NCI-H510A treated with DMSO at 0.1 percent for 48 hours (cell line): ENCODE results near the gene PLXNB2.

Source experiments
- DNase-seq: peaks from one replicate; lab custom pipeline; 2025; lab: John Stamatoyannopoulos, UW

PLXNB2 gene

DNA sequence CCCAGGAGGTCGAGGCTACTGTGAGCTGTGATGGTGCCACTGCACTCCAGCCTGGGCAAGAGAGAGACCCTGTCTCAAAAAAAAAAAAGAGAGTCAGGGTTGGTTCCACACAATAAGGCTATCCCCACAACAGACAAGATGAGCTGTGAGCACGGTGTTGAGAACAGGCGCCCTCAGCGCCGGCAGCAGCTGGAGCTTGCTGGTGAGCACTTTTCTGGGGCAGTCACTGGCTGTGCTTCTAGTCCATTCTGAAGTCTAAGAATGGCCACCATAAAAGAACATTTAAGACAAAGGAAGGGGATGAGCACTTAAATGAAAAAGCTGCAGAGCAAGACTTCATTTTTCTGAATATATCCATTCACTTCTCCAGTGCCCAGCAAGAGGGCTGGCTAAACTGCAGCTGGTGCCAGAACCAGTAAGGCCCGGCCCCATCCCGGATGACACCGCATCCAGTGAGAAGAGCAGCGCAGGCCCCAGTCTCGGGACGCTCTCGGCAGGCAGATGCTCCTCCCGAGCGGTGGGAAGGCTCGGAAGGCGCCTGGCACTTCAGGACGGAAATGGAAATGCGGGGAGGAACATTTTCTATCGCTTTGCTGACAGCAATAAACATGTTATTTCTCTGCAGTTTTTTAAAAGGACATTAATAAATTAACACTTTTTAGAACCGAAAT is 74.8 kb downstream of the PLXNB2 start:
- DNase-seq: no peak

GRCh38 chr22:50229370-50229769 is 78.1 kb downstream of the PLXNB2 start:
- no peak for DNase-seq

- DNase-seq: no peak
Observed at GRCh38 chr22:50228366-50228765, 79.1 kb downstream of the PLXNB2 start.

DNA sequence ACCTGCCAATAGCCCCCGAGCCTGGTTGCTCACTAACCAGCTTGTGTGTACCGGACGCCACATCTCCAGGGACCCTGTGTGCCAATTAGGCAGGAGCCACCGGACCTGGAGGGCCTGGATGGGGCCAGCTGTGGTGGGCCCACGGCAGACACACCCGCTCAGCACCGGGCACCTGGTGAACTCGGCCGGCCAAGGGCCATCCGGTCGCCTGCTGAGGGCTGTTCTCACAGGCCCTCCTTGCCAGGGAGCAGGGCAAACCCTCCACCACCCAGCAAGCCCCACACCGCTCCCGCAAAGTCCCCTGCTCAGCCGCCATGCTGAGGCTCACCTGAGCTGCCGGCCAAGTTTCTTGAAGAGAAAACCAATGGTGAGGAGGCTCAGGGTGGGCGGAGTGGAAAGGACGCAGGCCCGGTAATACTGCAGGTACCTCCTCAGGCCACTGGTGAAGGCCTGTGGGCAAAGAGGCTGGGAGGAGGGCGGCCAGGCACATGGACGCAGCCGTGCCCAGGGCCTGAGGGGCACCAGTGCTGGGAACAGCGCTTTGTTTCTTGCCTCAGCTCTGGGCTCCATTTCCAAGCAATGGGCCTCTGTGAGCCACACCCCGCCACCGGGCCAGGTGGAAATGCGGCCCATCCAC is 79.7 kb downstream of the PLXNB2 start:
- DNase-seq: no peak

DNA sequence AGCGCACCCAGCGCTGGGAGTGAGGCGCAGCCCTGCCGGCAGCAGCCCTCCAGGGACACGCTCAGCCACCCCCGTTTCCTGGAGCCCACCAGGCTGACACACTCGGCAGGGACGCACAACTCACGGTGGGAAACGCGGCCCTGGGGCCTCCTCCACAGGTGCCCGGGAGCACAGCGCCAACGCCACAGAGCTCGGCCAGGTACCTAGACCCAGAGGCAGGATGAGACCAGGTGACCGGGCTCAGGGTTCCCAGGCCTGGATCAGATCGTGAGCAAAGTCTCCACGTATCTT is 80.6 kb downstream of the PLXNB2 start:
- DNase-seq: no peak

DNA sequence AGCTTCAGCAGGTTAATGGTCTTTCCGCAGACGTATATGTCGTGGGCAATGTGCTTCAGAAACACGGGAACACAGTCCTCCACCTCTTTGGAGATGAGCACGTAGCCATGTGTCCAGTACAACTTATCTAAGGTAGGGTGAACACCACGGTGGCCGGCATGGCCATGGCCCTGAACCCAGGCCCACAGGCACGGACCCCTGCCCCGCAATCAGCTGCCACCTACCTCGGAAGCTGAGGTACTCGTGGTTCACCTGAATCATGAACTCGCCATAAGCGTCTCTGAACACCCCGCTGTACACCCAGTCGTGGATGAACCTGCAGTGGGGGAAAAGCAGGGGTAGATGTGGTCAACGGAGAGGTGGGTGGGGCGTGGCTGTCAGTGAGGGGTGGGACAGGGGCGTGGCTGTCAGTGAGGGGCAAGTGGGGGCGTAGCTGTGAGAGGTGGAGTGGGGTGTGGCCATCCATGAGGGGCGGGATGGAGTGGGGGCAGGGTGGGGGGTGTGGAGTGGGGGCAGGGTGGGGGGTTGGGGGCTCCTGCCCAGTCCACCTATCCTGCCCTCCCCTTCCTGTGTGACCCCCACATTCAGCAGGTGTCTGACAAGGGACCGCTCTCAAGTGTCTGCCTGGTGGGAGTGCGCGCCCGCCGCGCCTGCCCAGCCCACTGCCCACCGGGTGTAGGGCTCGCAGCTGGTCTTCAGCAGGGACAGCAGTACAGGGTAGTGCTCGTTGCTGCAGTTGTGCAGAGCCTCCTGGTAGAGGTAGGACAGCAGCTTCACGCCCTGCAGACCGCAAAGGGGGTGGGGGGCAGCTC is 81.2 kb downstream of the PLXNB2 start:
- DNase-seq: no peak

DNA sequence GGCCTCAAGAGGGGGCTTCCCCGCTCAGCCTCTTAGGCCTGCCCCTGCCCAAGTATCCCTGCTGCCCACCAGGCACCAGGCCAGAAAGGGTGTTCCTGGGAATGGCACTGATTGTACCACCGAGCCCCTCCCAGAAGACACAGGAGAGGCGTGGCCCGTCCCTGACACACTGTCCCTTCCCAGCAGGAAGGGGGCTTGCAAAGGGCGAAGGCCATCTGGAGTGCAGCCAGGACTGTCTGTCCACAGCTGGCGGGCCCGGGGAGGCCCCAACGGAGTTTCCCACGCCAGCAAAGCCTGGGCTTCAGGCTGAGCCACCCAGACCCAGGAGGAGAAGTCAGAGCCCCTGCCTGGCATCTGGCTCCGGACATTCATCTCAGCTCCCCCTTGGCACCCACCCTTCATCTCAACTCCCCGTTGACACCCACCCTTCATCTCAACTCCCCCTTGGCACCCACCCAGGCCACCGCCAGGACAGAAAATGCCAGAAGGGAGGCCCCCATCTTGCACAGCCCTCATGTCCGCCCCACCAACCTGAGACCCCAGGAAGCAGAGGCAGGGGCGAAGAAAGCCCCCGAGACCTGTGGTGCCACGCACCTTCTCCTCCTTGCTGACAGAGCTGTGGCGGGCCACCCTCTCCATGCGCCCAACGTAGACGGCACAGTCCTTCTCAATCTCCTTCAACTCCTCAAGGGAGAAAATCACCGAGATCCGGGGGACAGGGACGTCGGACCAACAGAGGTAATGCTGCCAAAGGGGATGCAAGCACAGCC is 82.1 kb downstream of the PLXNB2 start:
- no peak for DNase-seq
